LoVo (cell line): ENCODE measurements around the gene ENC1.
A peak's percentile ranks its signal among the peaks of the same experiment; 100 is the strongest.

ENCODE experiments used
- DNase-seq: peaks from one replicate; pipeline ENCODE4 v3.0.0-alpha.2; 2016; ENCODE audit warnings: low spot score

The ENC1 gene

GRCh38 chr5:74608736-74609601, 31.6 kb downstream of the ENC1 start:
- DNase-seq, result no peak

DNA sequence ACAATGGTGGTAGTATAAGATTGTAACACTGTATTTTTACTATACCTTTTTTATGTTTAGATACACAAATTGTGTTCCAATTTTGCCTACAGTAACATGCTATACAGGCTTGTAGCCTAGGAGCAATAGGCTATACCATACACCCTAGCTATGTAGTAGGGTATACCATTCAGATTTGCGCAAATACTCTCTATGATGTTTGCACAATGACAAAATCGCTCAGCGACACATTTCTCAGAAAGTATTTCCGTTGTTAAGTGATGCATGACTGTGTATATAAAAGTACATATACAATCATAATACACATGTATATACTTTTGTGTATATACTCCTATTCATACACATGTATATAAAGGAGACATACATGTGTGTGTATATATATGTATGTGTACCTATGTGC, 34.8 kb downstream of the ENC1 start:
- DNase-seq, result no peak

DNA sequence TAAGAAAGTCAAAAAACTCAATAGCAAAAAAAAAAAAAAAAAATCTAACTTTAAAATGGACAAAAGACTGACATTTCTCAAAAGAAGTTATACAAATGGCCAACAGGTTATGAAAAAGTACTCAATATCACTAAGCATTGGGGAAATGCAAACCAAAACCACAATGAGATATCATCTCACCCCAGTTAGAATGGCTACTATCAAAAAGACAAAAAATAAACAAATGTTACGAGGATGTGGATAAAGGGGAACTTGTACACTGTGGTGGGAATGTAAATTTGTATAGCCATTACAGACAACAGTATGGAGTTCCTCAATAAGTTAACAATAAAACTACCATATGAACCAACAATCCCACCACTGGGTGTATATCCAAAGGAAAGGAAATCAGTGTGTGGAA, 37.2 kb downstream of the ENC1 start:
- no peak for DNase-seq

DNA sequence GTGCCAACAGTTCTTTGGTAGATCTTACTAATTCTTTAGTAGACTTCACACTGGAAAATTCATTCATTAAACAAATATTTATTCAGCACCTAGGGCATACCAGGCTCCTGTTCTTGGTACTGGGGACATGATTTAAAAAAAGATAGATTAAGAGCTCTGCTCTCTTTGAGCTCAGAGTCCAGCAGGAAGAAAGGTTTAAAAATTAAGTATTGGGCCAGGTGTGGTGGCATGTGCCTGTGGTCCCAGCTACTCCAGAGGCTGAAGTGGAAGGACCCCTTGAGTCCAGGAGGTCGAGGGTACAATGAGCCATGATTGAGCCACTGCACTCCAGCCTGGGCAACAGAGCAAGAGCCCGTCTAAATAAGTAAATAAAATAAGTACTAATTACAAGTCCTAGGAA, 41.4 kb downstream of the ENC1 start:
- no peak for DNase-seq

GRCh38 chr5:74598731-74599130, 41.8 kb downstream of the ENC1 start:
- no peak for DNase-seq

DNA sequence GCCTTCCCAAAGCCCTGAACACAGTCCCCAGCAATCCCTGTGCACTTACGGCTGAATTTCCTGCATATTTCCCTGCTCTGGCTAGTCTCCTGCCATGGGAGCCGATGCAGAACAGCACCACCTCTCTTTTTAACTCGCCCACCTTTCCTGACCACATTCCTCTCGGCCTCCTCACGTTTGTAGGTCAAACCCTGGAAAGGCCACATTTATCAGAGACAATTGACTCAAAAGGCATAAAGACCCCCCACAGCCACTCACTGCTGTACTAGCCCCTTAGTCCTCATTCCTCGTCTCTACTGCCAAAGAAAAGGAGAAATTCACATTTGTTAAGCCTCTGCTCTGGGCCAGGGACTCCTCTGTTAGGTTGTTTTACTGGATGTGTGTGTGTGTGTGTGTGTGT, 43.6 kb downstream of the ENC1 start:
- DNase-seq, result no peak

GRCh38 chr5:74595143-74595925, 45.2 kb downstream of the ENC1 start:
- peak; percentile 32 for DNase-seq

- no peak for DNase-seq
These were observed 46.1 kb downstream of the ENC1 start for GRCh38 chr5:74594137-74595040.

- DNase-seq, result no peak
These were observed 51.1 kb downstream of the ENC1 start for GRCh38 chr5:74589204-74590056.

DNA sequence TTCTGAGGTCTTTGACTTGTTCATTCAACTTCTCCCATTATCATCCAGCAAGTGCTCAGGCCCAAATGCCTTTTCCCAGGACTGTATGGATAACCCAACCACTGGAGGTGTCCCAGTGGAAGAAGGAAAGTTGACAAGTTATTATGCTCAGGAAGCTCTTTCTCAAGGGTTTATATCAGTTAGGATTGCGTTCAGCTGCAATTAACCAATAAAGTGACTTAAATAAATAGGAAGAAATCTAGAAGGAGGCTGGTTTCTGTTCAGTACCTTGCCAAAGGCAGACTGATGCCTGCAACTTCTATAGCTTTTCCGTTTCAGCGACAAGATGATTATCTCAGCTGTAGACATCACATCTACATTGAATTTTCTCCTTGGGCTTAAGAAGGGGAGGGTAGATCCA, 52.1 kb downstream of the ENC1 start:
- DNase-seq, result no peak

- DNase-seq, result no peak
These were observed 52.6 kb downstream of the ENC1 start for GRCh38 chr5:74587890-74588289.

DNA sequence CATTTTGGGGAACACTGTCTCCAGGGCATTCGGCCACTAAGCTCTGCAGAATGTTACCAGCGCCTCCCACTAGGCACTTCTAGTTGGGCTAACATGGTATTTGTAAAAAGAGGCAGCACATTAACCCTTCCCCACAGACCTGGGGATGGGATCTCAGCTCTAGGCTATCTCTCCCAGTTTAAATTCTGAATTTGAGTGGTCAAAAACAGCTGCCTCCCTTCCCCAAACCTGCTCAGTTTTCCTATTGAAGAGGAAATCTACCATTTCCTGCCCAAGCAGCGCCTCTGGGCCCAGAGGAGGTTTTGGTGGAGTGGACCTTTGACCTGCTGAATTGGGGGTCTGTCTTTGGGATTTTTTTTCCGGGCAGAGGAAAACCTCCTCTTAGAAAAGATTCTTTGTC, 53.2 kb downstream of the ENC1 start:
- DNase-seq, result no peak

GRCh38 chr5:74586856-74587255, 53.7 kb downstream of the ENC1 start:
- DNase-seq, result no peak

DNA sequence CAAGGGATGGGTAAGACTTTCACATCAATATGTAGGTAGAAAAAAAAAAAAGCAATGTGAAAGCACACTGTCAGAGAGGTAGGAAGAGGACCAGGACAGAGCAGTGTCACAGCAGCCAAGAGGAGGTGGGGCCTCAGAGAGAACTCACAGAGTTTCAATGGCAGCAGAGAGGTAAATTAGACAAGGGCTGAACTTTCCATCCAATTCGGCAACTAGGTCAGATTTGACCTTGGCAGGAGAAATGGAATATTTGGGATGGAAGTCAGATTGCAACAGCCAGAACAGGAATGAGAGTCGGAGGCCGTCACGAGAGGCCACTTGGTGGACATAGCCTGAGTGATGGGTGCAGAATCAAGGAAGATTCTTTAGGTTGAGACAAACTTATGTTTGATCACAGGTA, 57.7 kb downstream of the ENC1 start:
- DNase-seq, result no peak

DNA sequence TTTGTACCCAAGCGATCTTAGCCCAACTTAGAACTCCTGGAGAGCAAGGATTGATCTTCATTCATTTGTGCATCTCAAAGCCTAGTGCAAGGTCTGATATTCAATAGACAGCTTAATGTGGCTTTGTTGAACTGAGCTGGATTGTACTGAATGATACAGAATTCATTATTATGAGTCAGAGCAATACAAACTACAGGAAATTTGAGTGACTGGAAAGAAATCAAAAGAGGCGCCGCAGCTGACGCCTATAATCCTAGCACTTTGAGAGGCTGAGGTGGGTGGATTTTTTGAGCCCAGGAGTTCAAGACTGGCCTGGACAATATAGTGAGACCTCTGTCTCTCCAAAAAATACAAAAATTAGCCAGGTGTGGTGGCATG, 58.6 kb downstream of the ENC1 start:
- no peak for DNase-seq

- no peak for DNase-seq
These were observed 59.8 kb downstream of the ENC1 start for GRCh38 chr5:74580729-74581109.

DNA sequence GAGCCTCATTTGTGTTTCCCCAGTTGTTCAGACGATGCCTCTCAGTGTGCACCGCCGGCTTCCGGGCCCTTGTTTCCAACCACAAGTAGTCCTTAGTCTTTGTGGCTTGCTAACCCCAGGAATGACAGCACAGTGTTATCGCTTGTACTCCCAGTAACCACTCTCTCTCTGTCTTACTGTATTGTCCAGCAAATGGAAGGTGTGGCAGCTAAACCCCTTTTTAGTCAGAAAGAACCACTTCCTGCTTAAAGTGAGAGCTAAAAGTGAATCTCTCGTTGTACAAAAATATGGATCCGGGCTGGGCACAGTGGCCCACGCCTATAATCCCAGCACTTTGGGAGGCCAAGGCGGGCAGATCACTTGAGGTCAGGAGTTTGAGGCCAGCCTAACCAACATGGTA, 61.3 kb downstream of the ENC1 start:
- peak; percentile 31 for DNase-seq

GRCh38 chr5:74578356-74579044, 62.0 kb downstream of the ENC1 start:
- DNase-seq, result no peak
